Dendritic cell treated with granulocyte-macrophage colony-stimulating factor and Interleukin-4, amounts not matched to agents 40 ng/mL and 50 ng/mL, for 4 days (primary cell): ENCODE results near the gene TUBB2B.

ENCODE experiments used
- H3K27ac Mint-ChIP-seq: one replicate; pipeline ENCODE4 v1.8.0; 2022; ENCODE audit warnings: mild to moderate bottlenecking, mixed read lengths
- H3K27me3 Mint-ChIP-seq: one replicate; pipeline ENCODE4 v1.8.0; 2022; ENCODE audit warnings: mild to moderate bottlenecking, mixed read lengths
- H3K36me3 Mint-ChIP-seq: one replicate; pipeline ENCODE4 v1.8.0; 2022; ENCODE audit warnings: low read depth, mixed read lengths
- H3K4me1 Mint-ChIP-seq: one replicate; pipeline ENCODE4 v1.8.0; 2022; ENCODE audit warnings: low read depth, mixed read lengths
- H3K4me3 Mint-ChIP-seq: one replicate; pipeline ENCODE4 v1.8.0; 2022; ENCODE audit warnings: mild to moderate bottlenecking, moderate library complexity, mixed read lengths
- H3K9me3 Mint-ChIP-seq: one replicate; pipeline ENCODE4 v1.8.0; 2022; ENCODE audit warnings: mixed read lengths
- intact Hi-C: fragments of 100-400 bp; cut with micrococcal nuclease; formaldehyde crosslinking; loops from one replicate; pipeline ENCODE4 v1.15.0; 2022

TUBB2B gene

GRCh38 chr6:3227363-3228045 lies at the start of gene TUBB2B:
TSS of gene TUBB2B (minus strand) at chr6:3227653. CDS start at chr6:3227543, 110 bp downstream.
- Mint-ChIP-seq H3K27me3 (peaks cover 86% of the 10 kb centered on the region), H3K36me3 (no peaks in the 10 kb centered on the region), H3K9me3 (no peaks in the 10 kb centered on the region), H3K27ac (peak within 1 kb of the TSS; percentile 31), H3K4me3 (peak within 1 kb of the TSS; percentile 71), H3K4me1 (peaks cover 49% of the 10 kb centered on the region)
- intact Hi-C loops: no loop called here

GRCh38 chr6:3277251-3277650 lies 49.8 kb upstream of the TUBB2B start:
- H3K27me3 Mint-ChIP-seq: no peaks in the 10 kb centered on the region
- intact Hi-C loops: loop anchor here (5.0 kb wide), 1 partner anchor 715 kb away; no protein-coding TSS in a partner anchor
- H3K27ac Mint-ChIP-seq: no peak overlapping the region
- H3K9me3 Mint-ChIP-seq: no peaks in the 10 kb centered on the region
- no peak overlapping the region for H3K4me3 Mint-ChIP-seq
- peaks cover 11% of the 10 kb centered on the region for H3K36me3 Mint-ChIP-seq
- H3K4me1 Mint-ChIP-seq: no peaks in the 10 kb centered on the region

- H3K27ac Mint-ChIP-seq: no peak overlapping the region
- no peaks in the 10 kb centered on the region for H3K27me3 Mint-ChIP-seq
- intact Hi-C loops: loop anchor here (5.0 kb wide), 1 partner anchor 716 kb away; no protein-coding TSS in a partner anchor
- H3K4me3 Mint-ChIP-seq: no peak overlapping the region
- no peaks in the 10 kb centered on the region for H3K9me3 Mint-ChIP-seq
- no peaks in the 10 kb centered on the region for H3K4me1 Mint-ChIP-seq
- peaks cover 19% of the 10 kb centered on the region for H3K36me3 Mint-ChIP-seq
Observed at GRCh38 chr6:3276174-3277167, 49.0 kb upstream of the TUBB2B start.

GRCh38 chr6:3273707-3274521 lies 46.5 kb upstream of the TUBB2B start:
- Mint-ChIP-seq H3K4me1 (no peaks in the 10 kb centered on the region), H3K4me3 (no peak overlapping the region), H3K27me3 (no peaks in the 10 kb centered on the region), H3K36me3 (peaks cover 44% of the 10 kb centered on the region), H3K27ac (no peak overlapping the region), H3K9me3 (no peaks in the 10 kb centered on the region)
- intact Hi-C loops: no loop called here

- peaks cover 52% of the 10 kb centered on the region for H3K36me3 Mint-ChIP-seq
Observed at GRCh38 chr6:3272911-3273547, 45.6 kb upstream of the TUBB2B start.

GRCh38 chr6:3271756-3272155 lies 44.3 kb upstream of the TUBB2B start:
- peaks cover 61% of the 10 kb centered on the region for H3K36me3 Mint-ChIP-seq
- H3K27me3 Mint-ChIP-seq: no peaks in the 10 kb centered on the region
- no peak overlapping the region for H3K27ac Mint-ChIP-seq
- H3K4me1 Mint-ChIP-seq: peaks cover 11% of the 10 kb centered on the region
- no peaks in the 10 kb centered on the region for H3K9me3 Mint-ChIP-seq
- intact Hi-C loops: no loop called here
- H3K4me3 Mint-ChIP-seq: no peak overlapping the region

More at GRCh38 chr6:3272911-3273547, 45.6 kb upstream of the TUBB2B start:
- Mint-ChIP-seq H3K27ac (no peak overlapping the region), H3K9me3 (no peaks in the 10 kb centered on the region), H3K4me3 (no peak overlapping the region), H3K4me1 (peaks cover 5% of the 10 kb centered on the region), H3K27me3 (no peaks in the 10 kb centered on the region)
- intact Hi-C loops: no loop called here

GRCh38 chr6:3270258-3270657 lies 42.8 kb upstream of the TUBB2B start:
- intact Hi-C loops: no loop called here
- Mint-ChIP-seq H3K27ac (no peak overlapping the region), H3K4me3 (no peak overlapping the region), H3K9me3 (no peaks in the 10 kb centered on the region), H3K36me3 (peaks cover 68% of the 10 kb centered on the region), H3K4me1 (peaks cover 16% of the 10 kb centered on the region), H3K27me3 (no peaks in the 10 kb centered on the region)

GRCh38 chr6:3269281-3269975 lies 42.0 kb upstream of the TUBB2B start:
- peaks cover 77% of the 10 kb centered on the region for H3K36me3 Mint-ChIP-seq
- H3K9me3 Mint-ChIP-seq: no peaks in the 10 kb centered on the region
- intact Hi-C loops: no loop called here
- H3K4me3 Mint-ChIP-seq: no peak overlapping the region
- H3K27me3 Mint-ChIP-seq: no peaks in the 10 kb centered on the region
- no peak overlapping the region for H3K27ac Mint-ChIP-seq
- peaks cover 16% of the 10 kb centered on the region for H3K4me1 Mint-ChIP-seq

- H3K4me1 Mint-ChIP-seq: peaks cover 16% of the 10 kb centered on the region
- H3K36me3 Mint-ChIP-seq: peaks cover 84% of the 10 kb centered on the region
- no peak overlapping the region for H3K27ac Mint-ChIP-seq
- no peak overlapping the region for H3K4me3 Mint-ChIP-seq
- no peaks in the 10 kb centered on the region for H3K9me3 Mint-ChIP-seq
- H3K27me3 Mint-ChIP-seq: no peaks in the 10 kb centered on the region
- intact Hi-C loops: no loop called here
Observed at GRCh38 chr6:3268680-3269079, 41.2 kb upstream of the TUBB2B start.

- intact Hi-C loops: no loop called here
- no peak overlapping the region for H3K4me3 Mint-ChIP-seq
- no peaks in the 10 kb centered on the region for H3K27me3 Mint-ChIP-seq
- H3K36me3 Mint-ChIP-seq: peaks cover 80% of the 10 kb centered on the region
- H3K27ac Mint-ChIP-seq: no peak overlapping the region
- H3K4me1 Mint-ChIP-seq: peaks cover 28% of the 10 kb centered on the region
- H3K9me3 Mint-ChIP-seq: no peaks in the 10 kb centered on the region
Observed at GRCh38 chr6:3267162-3267561, 39.7 kb upstream of the TUBB2B start.

- intact Hi-C loops: no loop called here
- no peaks in the 10 kb centered on the region for H3K27me3 Mint-ChIP-seq
- no peak overlapping the region for H3K27ac Mint-ChIP-seq
- H3K4me1 Mint-ChIP-seq: peaks cover 38% of the 10 kb centered on the region
- H3K4me3 Mint-ChIP-seq: no peak overlapping the region
- no peaks in the 10 kb centered on the region for H3K9me3 Mint-ChIP-seq
- H3K36me3 Mint-ChIP-seq: peaks cover 70% of the 10 kb centered on the region
Observed at GRCh38 chr6:3266170-3266569, 38.7 kb upstream of the TUBB2B start.

GRCh38 chr6:3265671-3266070 lies 38.2 kb upstream of the TUBB2B start:
- H3K36me3 Mint-ChIP-seq: peaks cover 65% of the 10 kb centered on the region
- intact Hi-C loops: no loop called here
- peaks cover 43% of the 10 kb centered on the region for H3K4me1 Mint-ChIP-seq
- no peak overlapping the region for H3K4me3 Mint-ChIP-seq
- H3K27me3 Mint-ChIP-seq: no peaks in the 10 kb centered on the region
- no peak overlapping the region for H3K27ac Mint-ChIP-seq
- H3K9me3 Mint-ChIP-seq: no peaks in the 10 kb centered on the region

GRCh38 chr6:3264356-3264755 lies 36.9 kb upstream of the TUBB2B start:
- Mint-ChIP-seq H3K27me3 (no peaks in the 10 kb centered on the region), H3K4me3 (no peak overlapping the region), H3K27ac (no peak overlapping the region), H3K9me3 (no peaks in the 10 kb centered on the region), H3K36me3 (peaks cover 58% of the 10 kb centered on the region), H3K4me1 (peaks cover 53% of the 10 kb centered on the region)
- intact Hi-C loops: no loop called here
